ENCODE measurements around the gene CYP4F8.

- TF ChIP-seq GATA2 (IDR thresholded peaks at IDR 0.05; ENCODE audit: low read depth, low read length), result no peak
- no peak for TF ChIP-seq GATA3 (IDR thresholded peaks at IDR 0.05; ENCODE audit: low read depth, low read length)
These were observed 508 bp downstream of the CYP4F8 start for GRCh38 chr19:15615526-15615925.

All from SH-SY5Y (cell line).